DOHH2 (cell line): ENCODE measurements around the gene PGM5.

Source experiments
- H3F3A ChIP-seq: fragments of 200-600 bp; sonication (generic), shearing (Covaris generic); 2 replicates; pipeline ENCODE4 v1.6.0; 2016; ENCODE audit warnings: antibody characterized with exemption, mild to moderate bottlenecking; ENCODE audit not compliant: control insufficient read depth, insufficient read depth
- H3K27ac ChIP-seq: fragments of 200-600 bp; sonication (generic); 2 replicates; pipeline ENCODE4 v1.5.1; 2014; ENCODE audit warnings: low read depth, mild to moderate bottlenecking, low read length, moderate library complexity
- H3K27me3 ChIP-seq: fragments of 200-600 bp; sonication (generic); 2 replicates; pipeline ENCODE4 v1.6.1; 2014; ENCODE audit warnings: mild to moderate bottlenecking, low read length, mixed read lengths; ENCODE audit not compliant: control insufficient read depth
- H3K36me3 ChIP-seq: fragments of 200-600 bp; sonication (generic); 2 replicates; pipeline ENCODE4 v1.6.1; 2014; ENCODE audit warnings: mild to moderate bottlenecking, low read length, moderate library complexity, mixed read lengths; ENCODE audit not compliant: control insufficient read depth
- H3K4me1 ChIP-seq: fragments of 200-600 bp; sonication (generic); 2 replicates; pipeline ENCODE4 v1.6.1; 2014; ENCODE audit warnings: mild to moderate bottlenecking, low read length, mixed read lengths; ENCODE audit not compliant: control insufficient read depth
- H3K4me2 ChIP-seq: fragments of 200-600 bp; sonication (generic); 2 replicates; pipeline ENCODE4 v1.6.0; 2014; ENCODE audit warnings: mild to moderate bottlenecking, low read length, moderate library complexity
- H3K4me3 ChIP-seq: fragments of 200-600 bp; sonication (generic); 2 replicates; pipeline ENCODE4 v1.5.1; 2014; ENCODE audit warnings: mild to moderate bottlenecking, low read length, mixed read lengths
- H3K79me2 ChIP-seq: fragments of 200-600 bp; sonication (generic); 2 replicates; pipeline ENCODE4 v1.6.1; 2014; ENCODE audit warnings: mild to moderate bottlenecking, low read length, mixed read lengths; ENCODE audit not compliant: control insufficient read depth
- H3K9me2 ChIP-seq: fragments of 200-600 bp; sonication (generic); replicated peaks from 2 replicates; pipeline ENCODE4 v1.6.1; 2014; ENCODE audit warnings: mild to moderate bottlenecking, low read length, mixed read lengths; ENCODE audit not compliant: control insufficient read depth
- H3K9me3 ChIP-seq: fragments of 200-600 bp; sonication (generic); 2 replicates; pipeline ENCODE4 v1.6.1; 2014; ENCODE audit warnings: antibody characterized with exemption, low read length, mixed read lengths; ENCODE audit not compliant: control insufficient read depth, insufficient read depth
- H4K20me1 ChIP-seq: fragments of 200-600 bp; sonication (generic); 2 replicates; pipeline ENCODE4 v1.6.0; 2014; ENCODE audit warnings: low read depth, mild to moderate bottlenecking, antibody characterized with exemption, low read length, moderate library complexity; ENCODE audit not compliant: control insufficient read depth, insufficient read depth
- EZH2phosphoT487 ChIP-seq: fragments of 200-600 bp; sonication (generic); IDR thresholded peaks from 2 replicates; pipeline ENCODE4 v1.6.1; 2017; ENCODE audit warnings: borderline replicate concordance, mild to moderate bottlenecking, antibody characterized with exemption, low read length, moderate library complexity, mixed read lengths
- TF ChIP-seq, protein P1 (sequence below): fragments of 200-600 bp; sonication (generic); IDR thresholded peaks from one replicate; pipeline ENCODE4 v1.5.1; 2014; ENCODE audit warnings: antibody characterized with exemption, mild to moderate bottlenecking, low read depth, low read length; ENCODE audit not compliant: poor library complexity, severe bottlenecking

PGM5 gene

DNA sequence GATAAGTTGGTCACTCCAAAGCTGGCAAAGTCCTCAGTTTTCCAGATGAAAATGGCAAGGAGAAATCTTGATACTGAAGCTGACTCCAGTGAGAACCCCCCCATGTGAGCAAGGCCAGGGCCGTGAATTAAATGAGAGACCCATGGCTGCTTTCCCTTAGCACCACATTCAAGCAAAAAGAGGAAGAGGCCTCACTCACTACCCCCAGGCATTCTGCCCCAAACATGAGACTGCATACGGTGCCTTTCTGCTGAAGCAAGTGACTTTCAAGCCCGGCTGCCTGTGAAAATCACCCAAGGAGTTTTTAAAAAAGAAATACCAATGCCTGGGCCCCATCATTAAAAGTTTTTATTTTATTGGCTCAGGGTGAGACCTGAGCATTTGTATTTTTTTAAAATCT, 117.4 kb downstream of the PGM5 start:
- no peak overlapping the region for H3K4me2 ChIP-seq
- H3K9me3 ChIP-seq, result no peaks in the 10 kb centered on the region
- no peaks in the 10 kb centered on the region for H4K20me1 ChIP-seq
- H3K4me1 ChIP-seq, result no peaks in the 10 kb centered on the region
- no peaks in the 10 kb centered on the region for H3K79me2 ChIP-seq
- no peaks in the 10 kb centered on the region for H3K9me2 ChIP-seq
- TF ChIP-seq, protein P1, sequence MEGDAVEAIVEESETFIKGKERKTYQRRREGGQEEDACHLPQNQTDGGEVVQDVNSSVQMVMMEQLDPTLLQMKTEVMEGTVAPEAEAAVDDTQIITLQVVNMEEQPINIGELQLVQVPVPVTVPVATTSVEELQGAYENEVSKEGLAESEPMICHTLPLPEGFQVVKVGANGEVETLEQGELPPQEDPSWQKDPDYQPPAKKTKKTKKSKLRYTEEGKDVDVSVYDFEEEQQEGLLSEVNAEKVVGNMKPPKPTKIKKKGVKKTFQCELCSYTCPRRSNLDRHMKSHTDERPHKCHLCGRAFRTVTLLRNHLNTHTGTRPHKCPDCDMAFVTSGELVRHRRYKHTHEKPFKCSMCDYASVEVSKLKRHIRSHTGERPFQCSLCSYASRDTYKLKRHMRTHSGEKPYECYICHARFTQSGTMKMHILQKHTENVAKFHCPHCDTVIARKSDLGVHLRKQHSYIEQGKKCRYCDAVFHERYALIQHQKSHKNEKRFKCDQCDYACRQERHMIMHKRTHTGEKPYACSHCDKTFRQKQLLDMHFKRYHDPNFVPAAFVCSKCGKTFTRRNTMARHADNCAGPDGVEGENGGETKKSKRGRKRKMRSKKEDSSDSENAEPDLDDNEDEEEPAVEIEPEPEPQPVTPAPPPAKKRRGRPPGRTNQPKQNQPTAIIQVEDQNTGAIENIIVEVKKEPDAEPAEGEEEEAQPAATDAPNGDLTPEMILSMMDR, result no peak
- TF ChIP-seq EZH2phosphoT487, result no peak
- H3K4me3 ChIP-seq, result no peak overlapping the region
- H3K36me3 ChIP-seq, result no peaks in the 10 kb centered on the region
- H3K27me3 ChIP-seq, result no peaks in the 10 kb centered on the region
- no peak overlapping the region for H3K27ac ChIP-seq
- no peaks in the 10 kb centered on the region for H3F3A ChIP-seq

DNA sequence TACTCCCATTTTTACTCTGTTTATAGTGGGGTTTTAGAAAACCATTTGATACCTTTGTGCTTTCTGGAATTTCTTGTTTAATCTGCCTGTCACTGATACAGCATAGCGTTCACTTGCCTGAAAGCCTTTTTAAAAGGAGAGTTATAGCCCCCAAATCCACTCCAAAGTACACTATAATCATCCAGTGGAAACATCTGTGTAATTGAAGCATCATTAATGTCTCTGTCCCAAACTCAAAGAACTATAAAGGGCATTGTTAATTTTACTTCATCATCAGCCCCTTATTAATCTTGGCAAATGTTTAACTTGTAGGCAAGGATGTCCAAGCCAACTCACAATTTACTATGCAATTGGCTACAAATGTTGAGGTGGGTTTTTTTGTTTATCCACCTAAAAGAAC, 120.0 kb downstream of the PGM5 start:
- Histone ChIP-seq H4K20me1 (no peaks in the 10 kb centered on the region), H3K36me3 (no peaks in the 10 kb centered on the region), H3K79me2 (no peaks in the 10 kb centered on the region), H3K9me2 (no peaks in the 10 kb centered on the region), H3F3A (no peaks in the 10 kb centered on the region), H3K27ac (no peak overlapping the region), H3K9me3 (no peaks in the 10 kb centered on the region), H3K4me2 (no peak overlapping the region), H3K27me3 (no peaks in the 10 kb centered on the region), H3K4me3 (no peak overlapping the region), H3K4me1 (no peaks in the 10 kb centered on the region)
- TF ChIP-seq, protein P1, result no peak
- TF ChIP-seq EZH2phosphoT487, result no peak

DNA sequence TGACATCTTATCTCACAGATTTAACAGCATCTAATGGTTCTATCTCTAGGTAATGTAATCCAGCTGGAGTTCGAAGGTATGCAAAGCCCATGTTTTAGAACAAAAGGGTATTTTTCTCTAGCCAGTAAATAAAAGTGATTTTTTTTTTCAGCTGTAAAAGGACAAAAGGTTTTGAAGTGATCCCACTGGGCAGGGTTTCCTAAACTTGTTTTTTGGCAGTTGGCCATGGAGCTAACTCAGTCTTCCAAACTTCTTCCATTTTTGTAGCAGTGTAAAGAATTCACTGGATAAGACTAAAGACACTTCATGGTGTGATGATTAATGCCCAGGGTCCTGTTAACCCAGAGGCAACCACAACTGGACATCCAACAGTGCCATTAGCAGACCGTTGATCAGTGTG, 120.4 kb downstream of the PGM5 start:
- H3K9me3 ChIP-seq, result no peaks in the 10 kb centered on the region
- no peaks in the 10 kb centered on the region for H3K4me1 ChIP-seq
- H3K36me3 ChIP-seq, result no peaks in the 10 kb centered on the region
- no peak overlapping the region for H3K27ac ChIP-seq
- no peak for TF ChIP-seq EZH2phosphoT487
- TF ChIP-seq, protein P1, result no peak
- no peaks in the 10 kb centered on the region for H4K20me1 ChIP-seq
- H3K4me2 ChIP-seq, result no peak overlapping the region
- H3F3A ChIP-seq, result no peaks in the 10 kb centered on the region
- H3K9me2 ChIP-seq, result no peaks in the 10 kb centered on the region
- no peaks in the 10 kb centered on the region for H3K79me2 ChIP-seq
- no peaks in the 10 kb centered on the region for H3K27me3 ChIP-seq
- no peak overlapping the region for H3K4me3 ChIP-seq

DNA sequence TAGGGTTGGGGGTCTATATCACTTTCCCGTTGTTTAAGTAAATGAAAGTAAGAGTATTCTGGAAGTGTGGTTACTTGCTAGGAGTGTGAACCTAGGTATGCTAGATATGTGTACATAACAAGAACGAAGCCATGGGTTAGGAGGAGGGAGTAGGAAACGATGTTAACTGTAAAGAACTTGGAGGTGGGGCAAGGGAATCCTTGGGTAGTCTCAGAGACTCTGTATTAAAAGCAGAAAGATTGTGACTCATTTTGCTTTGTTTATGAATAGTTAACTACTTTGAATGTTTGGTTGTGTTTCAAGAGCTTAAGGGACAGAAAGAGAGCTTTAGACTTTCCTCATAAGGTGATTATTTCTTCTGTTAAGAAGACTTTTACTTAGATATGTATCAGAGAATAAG, 124.4 kb downstream of the PGM5 start:
- Histone ChIP-seq H3K27ac (no peak overlapping the region), H3K4me3 (no peak overlapping the region), H3K9me3 (no peaks in the 10 kb centered on the region), H3K4me2 (no peak overlapping the region), H3K9me2 (no peaks in the 10 kb centered on the region), H3F3A (no peaks in the 10 kb centered on the region), H3K27me3 (no peaks in the 10 kb centered on the region), H4K20me1 (no peaks in the 10 kb centered on the region), H3K79me2 (no peaks in the 10 kb centered on the region), H3K36me3 (no peaks in the 10 kb centered on the region), H3K4me1 (no peaks in the 10 kb centered on the region)
- TF ChIP-seq, protein P1, result no peak
- no peak for TF ChIP-seq EZH2phosphoT487
